GF-D8 (cell line): ENCODE measurements around the gene SRP68.
A peak's percentile ranks its signal among the peaks of the same experiment; 100 is the strongest.

Source experiments
- DNase-seq: peaks from one replicate; lab custom pipeline; 2025; lab: John Stamatoyannopoulos, UW

Gene SRP68

GRCh38 chr17:76072148-76072858 is at the start of gene SRP68:
TSS of gene SRP68 (minus strand) at chr17:76072517. CDS start at chr17:76072491, 26 bp downstream.
- DNase-seq: peak; percentile 82

- DNase-seq: no peak
Observed at GRCh38 chr17:76121932-76122430, 49.7 kb upstream of the SRP68 start.

DNA sequence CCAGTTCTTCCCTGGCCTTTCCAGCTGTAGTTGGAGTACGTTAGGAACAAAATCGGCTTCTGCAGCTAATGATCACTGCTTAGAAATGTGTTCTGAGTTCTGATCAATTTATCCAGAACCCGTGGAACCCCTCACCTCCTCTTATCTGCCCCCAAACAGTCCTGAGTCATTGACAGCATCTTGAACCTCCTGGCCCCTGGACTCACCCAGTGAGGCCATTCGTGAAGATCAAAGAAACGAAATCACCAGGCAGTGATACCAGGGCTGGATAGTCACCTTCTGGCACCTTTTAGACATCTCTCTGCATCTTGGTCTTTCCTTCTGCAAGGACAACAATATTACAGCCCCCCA is 48.3 kb upstream of the SRP68 start:
- no peak for DNase-seq

GRCh38 chr17:76119409-76120371 is 47.4 kb upstream of the SRP68 start:
- DNase-seq: no peak

- no peak for DNase-seq
Observed at GRCh38 chr17:76115138-76115754, 42.9 kb upstream of the SRP68 start.

GRCh38 chr17:76111956-76112355 is 39.6 kb upstream of the SRP68 start:
- DNase-seq: no peak

DNA sequence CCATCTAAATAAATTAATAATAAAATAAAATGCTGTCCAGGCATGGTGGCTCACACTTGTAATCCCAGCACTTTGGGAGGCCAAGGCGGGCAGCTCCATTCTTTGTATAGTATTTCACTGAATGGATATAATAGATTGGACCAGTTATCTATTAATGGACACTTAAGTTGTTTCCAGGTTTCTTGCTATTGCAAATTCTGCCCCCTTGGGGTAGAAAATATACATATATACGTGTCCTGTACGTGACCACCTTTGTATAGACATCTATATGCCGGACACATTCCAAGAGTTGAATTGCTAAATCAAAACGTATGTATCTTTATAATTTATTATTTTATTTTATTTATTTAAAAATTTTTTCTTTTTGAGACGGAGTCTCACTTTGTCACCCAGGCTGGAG is 35.2 kb upstream of the SRP68 start:
- no peak for DNase-seq

DNA sequence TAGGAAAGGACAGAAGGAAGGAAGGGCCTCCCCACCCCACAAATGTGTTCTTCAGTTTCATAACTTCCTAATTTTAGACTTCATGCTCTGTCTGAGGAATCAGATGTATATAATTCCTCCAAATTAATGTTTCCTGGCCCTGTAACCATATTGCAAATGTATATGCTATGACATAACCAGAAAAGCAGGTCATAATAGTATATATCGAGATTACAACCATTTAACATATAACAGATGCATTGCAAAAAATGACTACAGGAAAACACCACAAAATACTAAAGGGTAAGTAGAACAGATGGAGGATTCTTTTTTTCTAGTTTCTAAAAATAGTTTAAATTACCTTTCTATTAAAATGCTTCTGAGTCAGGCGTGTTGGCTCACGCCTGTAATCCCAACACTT is 34.4 kb upstream of the SRP68 start:
- DNase-seq: peak; percentile 19

DNA sequence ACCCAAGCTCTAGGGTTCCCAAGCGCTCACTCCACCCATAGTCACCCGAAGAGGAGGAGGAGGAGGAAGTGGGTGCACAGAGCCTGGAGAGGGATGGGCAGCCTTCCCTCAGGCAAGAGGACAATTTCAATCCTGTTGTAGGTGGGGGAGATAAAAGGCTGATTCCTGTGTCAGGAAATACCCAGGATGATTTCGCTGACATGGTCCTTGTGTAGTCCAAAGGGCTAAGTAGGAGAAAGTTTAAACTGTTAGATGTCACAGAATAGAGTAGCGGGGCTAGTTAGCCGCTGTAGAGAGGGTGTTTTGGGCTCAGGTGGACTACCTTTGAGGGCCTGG is 32.5 kb upstream of the SRP68 start:
- DNase-seq: no peak

DNA sequence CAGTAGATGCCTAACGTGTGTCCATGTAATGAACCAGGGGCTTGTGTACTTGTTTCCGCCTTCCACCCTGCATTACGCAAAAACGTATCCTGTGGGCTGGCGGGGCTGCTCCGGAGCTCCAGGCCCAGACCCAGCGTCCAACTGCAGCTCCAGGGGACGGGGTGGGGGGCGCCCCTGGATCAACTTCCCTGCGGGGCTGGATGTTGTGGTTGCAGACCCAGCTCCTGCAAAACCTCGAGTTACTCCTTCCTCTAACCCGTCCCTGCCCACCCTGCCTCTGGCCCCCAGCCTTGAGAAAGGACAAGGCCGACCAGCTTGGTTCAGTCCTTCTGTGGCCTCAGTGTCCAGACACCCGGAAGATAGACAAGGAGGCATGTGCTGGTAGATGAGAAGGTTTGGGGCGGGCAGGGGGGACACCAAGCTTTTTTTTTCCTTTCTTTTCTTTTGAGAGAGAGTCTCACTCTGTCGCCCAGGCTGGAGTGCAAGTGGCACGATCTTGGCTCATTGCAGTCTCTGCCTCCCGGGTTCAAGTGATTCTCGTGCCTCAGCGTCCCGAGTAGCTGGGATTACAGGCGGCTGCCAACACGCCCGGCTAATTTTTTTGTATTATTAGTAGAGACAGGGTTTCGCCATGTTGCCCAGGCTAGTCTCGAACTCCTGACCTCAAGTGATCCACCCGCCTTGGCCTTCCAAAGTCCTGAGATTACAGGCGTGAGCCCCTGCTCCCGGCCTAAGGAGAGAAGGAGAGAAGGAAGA is 32.0 kb upstream of the SRP68 start:
- peak; percentile 67 for DNase-seq

GRCh38 chr17:76103274-76104139 is 31.2 kb upstream of the SRP68 start, which contains the start of gene EXOC7:
TSS of gene EXOC7 (minus strand) at chr17:76103787. CDS start at chr17:76103692, 95 bp downstream.
- peak; percentile 67 for DNase-seq

GRCh38 chr17:76102944-76103273 is 30.6 kb upstream of the SRP68 start:
- no peak for DNase-seq

- DNase-seq: no peak
Observed at GRCh38 chr17:76097716-76098295, 25.5 kb upstream of the SRP68 start.

- DNase-seq: no peak
Observed at GRCh38 chr17:76095943-76096342, 23.6 kb upstream of the SRP68 start.

DNA sequence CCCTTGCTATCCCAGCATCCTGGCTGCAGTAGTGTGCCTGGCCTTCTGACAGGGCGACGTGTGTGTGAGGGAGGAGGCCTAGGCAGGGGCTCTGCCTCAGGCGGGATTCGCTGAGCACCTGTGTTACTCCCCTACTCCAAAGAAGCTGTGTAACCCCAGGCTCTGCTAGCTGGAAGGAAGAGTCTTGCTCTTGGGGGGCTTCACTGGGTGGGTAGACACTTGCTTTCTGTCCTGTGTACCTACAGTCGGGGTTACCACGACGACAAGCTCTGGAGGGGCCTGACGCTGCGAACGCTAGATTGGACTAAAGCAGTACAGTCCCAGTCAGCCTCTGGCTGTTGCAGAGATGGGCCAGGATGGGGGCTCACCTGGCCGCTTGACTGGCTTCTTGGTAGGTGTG is 21.7 kb upstream of the SRP68 start:
- no peak for DNase-seq

DNA sequence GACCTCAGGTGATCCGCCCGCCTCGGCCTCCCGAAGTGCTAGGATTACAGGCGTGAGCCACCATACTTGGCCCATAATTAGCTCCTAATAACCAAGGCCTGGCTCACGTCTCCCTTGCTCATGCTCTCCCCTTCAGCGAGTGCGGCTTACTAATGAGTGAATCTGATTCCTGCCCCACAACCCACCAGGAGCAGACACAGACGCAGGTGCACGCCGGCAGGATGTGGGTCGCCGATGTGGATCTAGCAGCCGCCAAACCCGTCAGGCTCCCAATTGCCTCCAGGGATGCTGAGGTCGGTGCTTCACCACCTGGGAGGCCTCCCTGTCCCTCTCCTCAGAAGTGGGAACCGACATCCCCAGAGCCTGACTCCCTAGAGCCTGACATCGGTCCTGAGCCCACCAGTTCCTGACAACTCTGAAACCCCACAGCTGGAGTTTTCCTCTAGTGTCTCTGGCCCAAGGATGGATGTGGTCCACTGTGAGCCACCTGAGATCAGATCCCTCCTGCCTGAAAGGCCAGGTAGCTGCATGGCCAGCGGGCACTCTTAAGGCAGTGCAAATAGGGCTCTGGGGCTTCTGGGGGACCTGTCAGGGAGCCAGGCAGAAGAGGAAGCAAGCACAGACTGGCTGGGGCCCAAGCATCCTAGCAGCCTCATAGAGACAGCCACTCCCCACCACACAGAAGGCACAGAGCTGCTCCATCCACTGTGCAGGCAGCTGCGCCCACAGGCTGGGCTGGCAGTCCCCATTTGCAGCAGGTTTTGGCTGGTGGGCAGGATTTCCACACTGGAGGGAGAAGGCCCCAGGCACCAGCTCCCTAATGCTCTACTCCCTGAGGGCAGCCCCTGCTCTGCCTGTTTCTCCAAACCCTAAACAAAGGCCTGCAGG is 20.5 kb upstream of the SRP68 start:
- DNase-seq: no peak

DNA sequence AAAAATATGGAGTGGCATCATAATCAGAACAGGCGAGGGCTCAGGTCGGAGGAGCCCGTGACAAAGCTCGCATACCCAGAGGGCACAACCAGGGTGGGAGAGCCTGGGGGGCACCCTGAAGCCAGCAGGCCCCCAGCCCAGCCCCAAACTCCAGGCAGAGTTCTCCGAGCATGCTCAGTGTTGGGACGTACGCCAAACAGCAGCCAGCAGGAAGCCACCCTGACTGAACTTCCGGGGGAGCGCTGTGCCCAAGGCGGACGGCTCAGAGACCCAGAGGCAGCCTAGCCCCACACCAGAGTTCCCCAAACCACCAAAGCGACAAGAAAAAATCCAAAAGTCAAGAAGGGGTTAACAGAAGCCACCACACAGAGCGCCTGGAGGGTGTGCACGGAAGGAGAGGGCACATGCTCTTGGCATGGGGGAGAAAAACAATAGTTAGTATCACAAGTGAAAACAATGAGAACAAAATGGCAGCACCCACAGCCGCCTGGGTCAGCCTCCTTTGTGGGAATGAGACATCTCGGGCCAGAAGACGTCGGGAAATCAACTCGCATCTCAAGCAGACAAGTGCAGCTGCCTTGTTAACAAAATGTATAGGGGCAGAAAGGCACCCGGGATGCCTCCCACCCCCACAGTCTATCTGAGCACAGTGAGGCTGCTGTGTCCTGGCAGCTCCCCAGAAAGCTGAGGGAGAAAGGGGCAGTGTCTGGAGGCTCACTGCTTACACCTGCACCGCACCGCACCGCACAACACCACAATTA is 19.4 kb upstream of the SRP68 start:
- no peak for DNase-seq

DNA sequence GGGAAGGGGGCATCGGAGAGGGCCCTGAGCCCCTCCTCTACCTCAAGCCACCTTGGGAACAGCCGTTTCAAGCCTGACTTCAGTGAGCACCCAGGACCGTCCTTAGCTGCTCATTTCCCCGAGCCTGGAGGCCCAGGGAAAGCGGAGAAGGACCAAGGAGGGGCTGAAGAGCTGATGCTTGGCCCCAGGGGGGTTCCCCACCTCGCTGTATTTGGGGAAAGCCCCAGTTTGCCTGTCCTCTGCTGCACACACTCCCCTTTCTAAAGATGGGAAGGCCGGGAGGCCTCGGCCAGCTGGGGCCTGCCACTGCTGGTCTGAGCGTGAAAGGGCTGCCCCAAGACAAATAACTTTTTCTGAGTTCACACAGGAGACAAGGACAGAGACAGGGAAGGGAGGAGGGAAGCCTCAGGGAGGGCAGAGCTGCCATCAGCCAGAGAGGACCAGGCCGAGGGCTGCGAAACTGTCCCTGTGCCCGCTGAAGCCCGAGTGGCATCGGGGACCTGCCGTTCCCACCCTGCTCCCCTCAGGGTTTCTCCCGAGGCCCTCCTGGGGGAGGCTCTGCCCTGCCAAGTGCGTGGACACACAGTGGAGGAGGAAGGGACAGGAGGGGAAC is 18.3 kb upstream of the SRP68 start:
- DNase-seq: no peak
